SK-N-SH treated with all-trans-retinoic acid at 6 μM for 48 hours (cell line): Measurements from ENCODE around the gene AUTS2.

ENCODE experiments used
- ATAC-seq: fragments of 200-7000 bp; cut with Tn5 transposase; 3 replicates; pipeline ENCODE4 v1.9.1; 2020; ENCODE audit warnings: mild to moderate bottlenecking, moderate library complexity
- ARNTL ChIP-seq: fragments of 450-650 bp; formaldehyde crosslinking; IDR thresholded peaks from 2 replicates; pipeline ENCODE4 v1.5.0; 2020; ENCODE audit warnings: low read depth, mild to moderate bottlenecking, moderate library complexity, borderline replicate concordance
- BACH2 ChIP-seq: fragments of 250-450 bp; sonication (Bioruptor Pico); IDR thresholded peaks from 2 replicates; pipeline ENCODE4 v1.9.0; 2021; ENCODE audit warnings: mild to moderate bottlenecking, borderline replicate concordance
- CREB5 ChIP-seq: fragments of 250-450 bp; sonication (Bioruptor Pico); IDR thresholded peaks from 2 replicates; pipeline ENCODE4 v1.5.1; 2020; ENCODE audit warnings: low read depth, mild to moderate bottlenecking, moderate library complexity
- CSDC2 ChIP-seq: fragments of 250-450 bp; sonication (Bioruptor Pico); IDR thresholded peaks from 2 replicates; pipeline ENCODE4 v1.5.0; 2020; ENCODE audit warnings: mild to moderate bottlenecking, moderate library complexity
- ESRRG ChIP-seq: fragments of 250-450 bp; sonication (Bioruptor Pico); IDR thresholded peaks from 2 replicates; pipeline ENCODE4 v1.6.1; 2021; ENCODE audit warnings: mild to moderate bottlenecking
- GLIS3 ChIP-seq: fragments of 250-450 bp; sonication (Bioruptor Pico); IDR thresholded peaks from 2 replicates; pipeline ENCODE4 v1.5.0; 2020; ENCODE audit warnings: mild to moderate bottlenecking, moderate library complexity
- ISL1 ChIP-seq: fragments of 250-450 bp; sonication (Bioruptor Pico); IDR thresholded peaks from 2 replicates; pipeline ENCODE4 v2.1.2; 2022; ENCODE audit warnings: mild to moderate bottlenecking, moderate library complexity
- OSR1 ChIP-seq: fragments of 250-450 bp; sonication (Bioruptor Pico); IDR thresholded peaks from 2 replicates; pipeline ENCODE4 v1.8.0; 2022; ENCODE audit warnings: moderate library complexity, mild to moderate bottlenecking, inconsistent platforms
- PATZ1 ChIP-seq: fragments of 250-450 bp; sonication (Bioruptor Pico); IDR thresholded peaks from 2 replicates; pipeline ENCODE4 v1.8.0; 2020; ENCODE audit warnings: mild to moderate bottlenecking, moderate library complexity, borderline replicate concordance
- POU6F1 ChIP-seq: fragments of 250-450 bp; sonication (Bioruptor Pico); IDR thresholded peaks from 2 replicates; pipeline ENCODE4 v1.8.0; 2021; ENCODE audit warnings: low read depth, mild to moderate bottlenecking, moderate library complexity, borderline replicate concordance
- PPARA ChIP-seq: fragments of 250-450 bp; sonication (Bioruptor Pico); IDR thresholded peaks from 2 replicates; pipeline ENCODE4 v1.5.0; 2020; ENCODE audit warnings: mild to moderate bottlenecking, borderline replicate concordance
- RARB ChIP-seq: fragments of 250-450 bp; sonication (Bioruptor Pico); IDR thresholded peaks from 2 replicates; pipeline ENCODE4 v1.8.0; 2021; ENCODE audit warnings: mild to moderate bottlenecking, moderate library complexity
- TCF4 ChIP-seq: fragments of 250-450 bp; sonication (Bioruptor Pico); IDR thresholded peaks from 2 replicates; pipeline ENCODE4 v1.8.0; 2021; ENCODE audit warnings: mild to moderate bottlenecking, moderate library complexity, borderline replicate concordance
- TOX ChIP-seq: fragments of 250-450 bp; sonication (Bioruptor Pico); IDR thresholded peaks from 2 replicates; pipeline ENCODE4 v1.8.0; 2021; ENCODE audit warnings: mild to moderate bottlenecking, moderate library complexity, borderline replicate concordance
- TSHZ2 ChIP-seq: fragments of 250-450 bp; sonication (Bioruptor Pico); IDR thresholded peaks from 2 replicates; pipeline ENCODE4 v1.5.0; 2020; ENCODE audit warnings: mild to moderate bottlenecking, moderate library complexity
- ZC3H10 ChIP-seq: fragments of 250-450 bp; sonication (Bioruptor Pico); IDR thresholded peaks from 2 replicates; pipeline ENCODE4 v1.5.1; 2021; ENCODE audit warnings: mild to moderate bottlenecking, moderate library complexity
- ZFP3 ChIP-seq: fragments of 250-450 bp; sonication (Bioruptor Pico); IDR thresholded peaks from 2 replicates; pipeline ENCODE4 v1.5.0; 2020; ENCODE audit warnings: mild to moderate bottlenecking, moderate library complexity
- ZNF565 ChIP-seq: fragments of 450-650 bp; formaldehyde crosslinking; conservative IDR thresholded peaks from 2 replicates; pipeline ENCODE4 v1.5.0; 2020; ENCODE audit warnings: low read depth, mild to moderate bottlenecking, moderate library complexity
- ZNF8 ChIP-seq: fragments of 450-650 bp; formaldehyde crosslinking; IDR thresholded peaks from 2 replicates; pipeline ENCODE4 v1.5.0; 2020; ENCODE audit warnings: mild to moderate bottlenecking, moderate library complexity
- TF ChIP-seq, protein P1 (sequence below): fragments of 250-450 bp; sonication (Bioruptor Pico); IDR thresholded peaks from 2 replicates; pipeline ENCODE4 v1.5.1; 2021; ENCODE audit warnings: mild to moderate bottlenecking, moderate library complexity

AUTS2 gene

GRCh38 chr7:69749994-69750393 lies 151.7 kb downstream of the AUTS2 start (continued):
- no peak for TF ChIP-seq CREB5 (CRISPR knock-in tag)

DNA sequence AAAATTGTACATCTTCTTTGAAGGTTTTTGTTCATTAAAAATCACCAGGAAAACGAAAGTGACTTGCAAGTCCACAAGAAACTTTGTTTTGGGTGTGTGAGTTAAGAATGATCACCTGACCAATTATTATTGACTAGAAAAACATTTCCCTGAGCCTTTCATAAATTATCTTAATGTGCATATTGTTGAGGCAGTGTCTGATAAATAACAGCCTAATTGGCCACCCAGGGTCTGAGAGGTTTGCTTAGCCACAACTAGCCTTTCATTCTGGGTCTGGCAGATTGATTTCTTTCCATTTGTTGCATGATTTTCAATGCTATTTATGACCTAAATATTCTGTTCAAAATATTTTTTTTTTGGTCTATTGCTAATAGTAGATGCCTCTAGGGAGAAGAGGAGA lies 152.8 kb downstream of the AUTS2 start:
- TF ChIP-seq ARNTL (CRISPR knock-in tag) = no peak
- no peak for TF ChIP-seq BACH2 (CRISPR knock-in tag)
- TF ChIP-seq TSHZ2 (CRISPR knock-in tag) = no peak
- no peak for TF ChIP-seq TOX (CRISPR knock-in tag)
- no peak for TF ChIP-seq POU6F1 (CRISPR knock-in tag)
- no peak for TF ChIP-seq CREB5 (CRISPR knock-in tag)
- TF ChIP-seq, protein P1, sequence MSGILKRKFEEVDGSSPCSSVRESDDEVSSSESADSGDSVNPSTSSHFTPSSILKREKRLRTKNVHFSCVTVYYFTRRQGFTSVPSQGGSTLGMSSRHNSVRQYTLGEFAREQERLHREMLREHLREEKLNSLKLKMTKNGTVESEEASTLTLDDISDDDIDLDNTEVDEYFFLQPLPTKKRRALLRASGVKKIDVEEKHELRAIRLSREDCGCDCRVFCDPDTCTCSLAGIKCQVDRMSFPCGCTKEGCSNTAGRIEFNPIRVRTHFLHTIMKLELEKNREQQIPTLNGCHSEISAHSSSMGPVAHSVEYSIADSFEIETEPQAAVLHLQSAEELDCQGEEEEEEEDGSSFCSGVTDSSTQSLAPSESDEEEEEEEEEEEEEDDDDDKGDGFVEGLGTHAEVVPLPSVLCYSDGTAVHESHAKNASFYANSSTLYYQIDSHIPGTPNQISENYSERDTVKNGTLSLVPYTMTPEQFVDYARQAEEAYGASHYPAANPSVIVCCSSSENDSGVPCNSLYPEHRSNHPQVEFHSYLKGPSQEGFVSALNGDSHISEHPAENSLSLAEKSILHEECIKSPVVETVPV (CRISPR knock-in tag) = no peak
- TF ChIP-seq PATZ1 (CRISPR knock-in tag) = no peak
- TF ChIP-seq ISL1 = no peak
- TF ChIP-seq RARB (CRISPR knock-in tag) = no peak
- no peak for TF ChIP-seq CSDC2 (CRISPR knock-in tag)
- no peak for TF ChIP-seq TCF4 (CRISPR knock-in tag)
- TF ChIP-seq OSR1 (CRISPR knock-in tag) = no peak
- no peak for TF ChIP-seq ZC3H10
- no peak for TF ChIP-seq GLIS3 (CRISPR knock-in tag)
- TF ChIP-seq ZNF565 (CRISPR knock-in tag) = no peak
- TF ChIP-seq ESRRG (CRISPR knock-in tag) = no peak
- TF ChIP-seq ZFP3 = no peak
- no peak for ATAC-seq

DNA sequence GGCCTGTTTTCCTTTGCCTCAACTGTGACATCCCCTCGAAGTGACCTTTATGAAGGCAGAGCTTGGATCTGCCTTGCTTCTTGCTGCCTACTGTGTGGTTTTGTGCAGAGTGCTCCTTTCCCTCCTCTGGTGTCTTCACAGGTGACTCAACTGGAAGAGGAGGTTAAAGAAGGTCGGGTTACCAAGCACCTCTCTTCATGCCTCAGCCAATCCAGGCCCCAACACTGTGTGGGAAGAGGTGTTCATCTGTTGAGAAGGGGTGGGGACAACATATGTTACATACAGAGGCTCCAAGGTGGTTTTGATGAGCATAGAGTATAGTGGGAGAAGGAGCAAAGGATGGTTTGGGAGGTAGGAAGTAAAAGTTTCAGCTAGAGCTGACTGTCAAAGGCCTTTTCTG lies 155.7 kb downstream of the AUTS2 start:
- no peak for ATAC-seq

More for the DNA sequence above, 155.7 kb downstream of the AUTS2 start:
- TF ChIP-seq RARB (CRISPR knock-in tag) (no peak), POU6F1 (CRISPR knock-in tag) (no peak), ZC3H10 (no peak), CSDC2 (CRISPR knock-in tag) (no peak), OSR1 (CRISPR knock-in tag) (no peak), ZNF8 (no peak), TOX (CRISPR knock-in tag) (no peak), GLIS3 (CRISPR knock-in tag) (no peak), PPARA (CRISPR knock-in tag) (no peak)
